Measurements from ENCODE around the gene SLC25A41.

Gene SLC25A41

DNA sequence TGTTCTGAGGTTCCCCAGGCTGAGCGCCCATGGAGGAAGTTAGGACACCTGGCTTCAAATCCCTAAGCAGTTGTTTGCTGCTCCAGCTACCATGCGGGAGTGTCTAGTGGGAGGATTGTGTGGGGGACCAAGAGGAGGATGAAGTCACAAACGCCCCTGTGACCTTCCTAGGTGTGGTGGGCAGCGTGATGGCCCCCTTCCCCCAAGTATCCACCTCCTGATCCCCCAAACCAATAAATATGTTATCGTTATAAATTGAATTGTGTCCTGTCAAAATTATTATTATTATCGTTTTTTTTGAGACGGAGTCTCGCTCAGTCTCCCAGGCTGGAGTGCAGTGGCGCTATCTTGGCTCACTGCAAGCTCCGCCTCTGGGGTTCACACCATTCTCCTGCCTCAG lies at the start of gene SLC25A41:
Gene SLC25A41 (minus strand): TSS at position 101 of the 400 bp plus-strand sequence. CDS start 70 bp downstream, at position 31.
- DNase-seq, result no peak

- DNase-seq, result no peak
Observed at GRCh38 chr19:6483235-6483634, 49.7 kb upstream of the SLC25A41 start.

DNA sequence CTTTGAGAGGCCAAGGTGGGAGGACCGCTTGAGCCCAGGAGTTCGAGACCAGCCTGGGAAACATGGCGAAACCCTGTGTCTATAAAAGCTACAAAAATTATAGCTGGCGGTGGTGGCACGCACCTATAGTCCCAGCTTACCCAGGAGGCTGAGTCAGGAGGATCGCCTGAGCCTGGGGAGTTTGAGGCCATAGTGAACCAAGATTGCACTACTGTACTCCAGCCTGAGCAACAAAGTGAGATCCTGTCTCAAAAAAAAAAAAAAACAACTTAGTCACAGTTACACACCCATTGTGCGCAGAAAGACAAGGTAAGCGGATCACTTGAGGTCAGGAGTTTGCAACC lies 48.8 kb upstream of the SLC25A41 start:
- DNase-seq, result no peak

- no peak for DNase-seq
Observed at GRCh38 chr19:6481541-6482342, 48.2 kb upstream of the SLC25A41 start, which contains the start of gene DENND1C. DENND1C (minus strand) TSS chr19:6481787; CDS start chr19:6481695, 92 bp downstream.

- DNase-seq, result no peak
Observed at GRCh38 chr19:6480848-6481415, 47.4 kb upstream of the SLC25A41 start.

DNA sequence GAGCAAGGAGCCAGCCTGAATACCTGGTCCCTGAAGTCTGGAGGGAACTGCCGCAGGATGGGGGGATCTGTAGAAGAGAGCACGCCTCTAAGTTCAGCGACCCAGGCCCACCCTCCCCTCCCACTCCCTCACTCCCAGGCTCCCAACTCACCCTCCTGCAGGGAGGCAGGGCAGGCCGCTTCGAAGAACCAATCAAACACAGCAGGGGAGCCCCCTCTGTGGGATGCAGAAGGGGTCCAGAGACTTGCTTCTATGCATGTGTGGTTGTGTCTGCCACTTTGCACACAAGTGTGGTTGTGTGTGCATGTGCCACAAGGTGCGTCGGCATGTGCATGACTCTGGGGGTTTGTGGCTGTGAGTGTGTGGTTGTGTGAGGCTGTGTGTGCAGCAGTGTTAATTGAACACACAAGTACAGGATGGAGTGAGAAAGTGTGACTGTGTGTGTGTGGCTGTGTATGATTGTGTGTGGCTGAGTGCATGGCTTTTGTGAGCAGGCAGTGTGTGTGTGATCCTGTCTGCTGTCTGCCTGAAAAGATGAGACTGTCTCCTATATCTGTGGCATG lies 46.4 kb upstream of the SLC25A41 start:
- DNase-seq, result no peak

- no peak for DNase-seq
Observed at GRCh38 chr19:6478815-6479214, 45.3 kb upstream of the SLC25A41 start.

GRCh38 chr19:6476896-6477431 lies 43.4 kb upstream of the SLC25A41 start:
- no peak for DNase-seq

- DNase-seq, result peak; percentile 82
Observed at GRCh38 chr19:6476155-6476895, 42.8 kb upstream of the SLC25A41 start.

GRCh38 chr19:6475321-6476108 lies 42.0 kb upstream of the SLC25A41 start:
- no peak for DNase-seq

- no peak for DNase-seq
Observed at GRCh38 chr19:6473647-6474046, 40.1 kb upstream of the SLC25A41 start.

GRCh38 chr19:6472713-6473112 lies 39.1 kb upstream of the SLC25A41 start:
- DNase-seq, result no peak

DNA sequence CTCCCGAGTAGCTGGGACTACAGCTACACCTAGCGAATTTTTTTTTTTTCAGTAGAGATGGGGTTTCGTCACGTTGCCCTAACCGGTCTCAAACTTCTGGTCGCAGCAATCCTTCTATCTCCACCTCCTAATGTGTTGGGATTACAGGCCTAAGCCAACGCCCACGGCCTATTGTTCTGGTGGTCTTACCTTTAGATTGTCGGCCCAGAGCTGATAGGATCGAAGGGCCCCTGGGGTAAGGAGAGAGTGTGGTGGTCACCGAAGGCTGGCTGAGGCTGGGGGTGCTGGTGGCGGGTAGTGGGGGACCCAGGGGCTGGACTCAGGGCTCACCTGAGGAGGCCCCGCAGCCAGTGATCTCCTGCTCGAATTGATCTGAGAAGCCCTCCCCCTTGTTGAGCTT lies 37.5 kb upstream of the SLC25A41 start:
- DNase-seq, result no peak

DNA sequence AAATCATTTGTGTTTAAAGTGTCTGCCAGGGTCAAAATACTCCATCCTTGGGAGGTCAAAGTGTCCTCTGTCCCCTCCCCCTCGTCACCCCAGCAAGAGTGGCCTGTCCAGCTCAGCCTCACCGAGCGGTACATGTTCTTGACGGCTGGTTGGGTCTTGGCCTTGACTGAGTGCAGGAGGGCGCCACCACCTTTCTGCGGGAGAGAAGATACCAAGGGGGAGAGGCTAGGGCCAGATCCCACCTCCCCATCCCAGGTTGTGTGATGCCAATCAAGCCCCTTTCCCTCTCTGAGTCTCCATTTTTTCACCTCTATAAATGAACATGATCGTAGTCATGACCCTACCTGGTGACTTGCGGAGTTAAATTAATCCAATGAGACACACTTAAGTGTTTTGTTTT lies 36.6 kb upstream of the SLC25A41 start:
- no peak for DNase-seq

- DNase-seq, result no peak
Observed at GRCh38 chr19:6467384-6467783, 33.8 kb upstream of the SLC25A41 start.

DNA sequence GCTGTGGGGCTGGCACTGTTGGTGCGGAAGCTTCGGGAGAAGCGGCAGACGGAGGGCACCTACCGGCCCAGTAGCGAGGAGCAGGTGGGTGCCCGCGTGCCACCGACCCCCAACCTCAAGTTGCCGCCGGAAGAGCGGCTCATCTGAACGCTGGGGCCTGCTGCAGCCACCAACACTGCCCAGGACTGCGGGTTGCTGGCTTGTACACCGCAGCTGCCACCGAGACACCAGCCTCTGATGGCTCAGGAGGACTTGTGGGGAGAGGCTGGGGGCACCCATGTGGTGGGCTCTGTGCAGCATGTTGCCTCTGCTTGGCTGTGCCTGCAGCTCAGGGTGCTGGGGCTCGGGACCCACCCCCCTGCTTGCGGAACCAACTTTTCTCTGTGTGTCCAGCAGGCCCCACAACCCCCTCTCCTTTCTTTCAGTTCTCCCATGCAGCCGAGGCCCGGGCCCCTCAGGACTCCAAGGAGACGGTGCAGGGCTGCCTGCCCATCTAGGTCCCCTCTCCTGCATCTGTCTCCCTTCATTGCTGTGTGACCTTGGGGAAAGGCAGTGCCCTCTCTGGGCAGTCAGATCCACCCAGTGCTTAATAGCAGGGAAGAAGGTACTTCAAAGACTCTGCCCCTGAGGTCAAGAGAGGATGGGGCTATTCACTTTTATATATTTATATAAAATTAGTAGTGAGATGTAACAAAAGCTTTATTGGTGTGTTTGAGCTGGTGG lies 33.1 kb upstream of the SLC25A41 start:
- DNase-seq, result no peak

DNA sequence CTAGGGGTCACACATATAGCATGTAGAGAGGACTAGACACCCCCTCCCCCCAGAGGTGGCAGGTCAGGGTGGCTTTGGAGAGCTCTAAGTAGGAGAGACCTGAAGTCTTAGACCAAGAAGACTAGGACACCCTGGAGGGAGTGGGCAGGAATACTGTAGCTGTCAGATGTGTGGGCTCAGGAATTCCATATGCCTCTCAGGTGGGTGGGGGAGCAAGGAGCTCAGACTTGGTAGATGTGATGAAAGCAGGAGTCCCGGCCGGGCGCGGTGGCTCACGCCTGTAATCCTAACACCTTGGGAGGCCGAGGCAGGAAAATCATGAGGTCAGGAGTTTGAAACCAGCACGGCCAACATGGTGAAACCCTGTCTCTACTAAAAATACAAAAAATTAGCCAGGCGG lies 32.1 kb upstream of the SLC25A41 start:
- no peak for DNase-seq

DNA sequence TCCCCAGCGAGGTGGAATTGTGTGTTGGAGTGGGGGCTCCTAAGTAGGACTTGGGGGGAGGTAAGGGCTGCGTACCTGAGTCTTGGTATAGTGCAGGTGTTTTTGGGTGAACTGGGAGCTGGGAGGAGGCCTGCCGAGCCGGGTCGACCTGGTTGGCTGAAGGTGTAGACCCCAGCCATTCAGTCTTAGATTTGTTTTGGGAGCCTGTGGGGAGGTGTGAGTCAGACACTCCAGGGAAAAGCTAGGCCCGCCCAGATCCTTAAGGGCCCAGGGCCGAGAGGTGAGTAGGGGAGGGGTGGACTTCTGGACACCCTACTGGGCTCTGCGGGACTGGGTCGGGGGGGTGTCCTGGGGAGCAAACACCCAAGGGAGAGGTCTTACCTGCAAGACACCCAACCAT lies 31.4 kb upstream of the SLC25A41 start:
- DNase-seq, result no peak

GRCh38 chr19:6464070-6464873 lies 30.7 kb upstream of the SLC25A41 start, which contains the start of gene CRB3:
CRB3 (plus strand) TSS chr19:6464271; CDS start chr19:6464702, 431 bp downstream.
- peak; percentile 82 for DNase-seq

DNA sequence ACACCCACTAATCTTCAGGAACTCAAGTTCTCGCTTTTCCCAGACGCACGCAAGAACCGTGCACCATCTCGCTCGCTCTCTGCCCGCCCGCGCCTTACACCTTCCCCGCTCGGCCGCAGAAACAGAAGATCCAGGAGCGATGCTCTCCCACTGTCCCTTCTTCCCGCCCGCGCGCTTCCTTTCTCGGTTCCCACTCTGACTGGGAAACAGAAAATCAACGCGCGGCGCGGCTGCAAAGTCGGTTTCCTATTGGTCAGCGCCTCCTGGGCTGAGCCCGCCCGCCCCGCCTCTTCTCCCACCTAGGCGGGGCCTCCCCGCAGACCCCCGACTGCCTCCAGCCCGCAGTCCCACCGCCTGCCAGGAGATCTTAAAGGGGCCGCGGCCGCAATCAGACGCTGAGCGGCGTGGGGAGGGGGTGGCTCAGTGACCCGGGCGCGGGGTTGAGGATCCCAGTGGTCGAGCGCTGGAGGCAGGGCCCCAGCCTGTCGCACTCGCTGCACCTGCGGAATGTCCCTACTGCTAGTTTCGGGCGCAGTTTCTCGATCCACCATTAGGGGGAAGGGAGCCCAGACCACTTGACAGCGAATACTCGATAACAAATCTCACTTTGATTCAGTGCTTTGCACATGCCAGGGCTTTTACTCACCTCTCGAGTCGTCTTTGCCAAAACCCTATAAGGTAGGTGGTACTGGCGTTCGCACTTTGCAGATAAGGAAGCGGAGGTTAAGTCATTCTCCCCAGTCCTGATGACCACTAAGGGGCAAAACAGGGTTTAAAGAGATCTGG lies 26.7 kb upstream of the SLC25A41 start:
- DNase-seq, result peak; percentile 95
